Progenitor cell of endocrine pancreas (in vitro differentiated cells): ENCODE data around the gene ZC3H10. TPM values are rescaled to one million over a fixed set of nuclear protein-coding genes. Genes with fewer than 3 reads are reported as not detected.

ENCODE experiments used
- DNase-seq: peaks from one replicate; pipeline ENCODE4 v3.0.0; 2021; ENCODE audit warnings: low spot score; ENCODE audit not compliant: unreplicated experiment
- H3K27ac Mint-ChIP-seq: 2 replicates; pipeline ENCODE4 v1.8.0; 2021; ENCODE audit warnings: mild to moderate bottlenecking, moderate library complexity, mixed read lengths
- H3K27me3 Mint-ChIP-seq: 2 replicates; pipeline ENCODE4 v1.8.0; 2021; ENCODE audit warnings: mixed read lengths
- H3K36me3 Mint-ChIP-seq: 2 replicates; pipeline ENCODE4 v1.8.0; 2022; ENCODE audit warnings: mixed read lengths; ENCODE audit not compliant: insufficient read depth
- H3K4me1 Mint-ChIP-seq: 2 replicates; pipeline ENCODE4 v1.8.0; 2021; ENCODE audit warnings: low read depth, mixed read lengths
- H3K4me3 Mint-ChIP-seq: 2 replicates; pipeline ENCODE4 v1.8.0; 2021; ENCODE audit warnings: low read depth, mild to moderate bottlenecking, moderate library complexity, mixed read lengths
- H3K9me3 Mint-ChIP-seq: 2 replicates; pipeline ENCODE4 v1.8.0; 2021; ENCODE audit warnings: low read depth, mixed read lengths
- total RNA-seq: library from RNA; stranded (reverse); gene quantifications from 2 replicates; pipeline ENCODE4 v1.2.1, GENCODE V29; 2021
- TF ChIP-seq, protein P1 (sequence below): fragments of 200-600 bp; sonication (generic); IDR thresholded peaks from one replicate; pipeline ENCODE4 v1.5.0; 2021; ENCODE audit warnings: antibody characterized with exemption, mild to moderate bottlenecking; ENCODE audit not compliant: unreplicated experiment

The ZC3H10 gene
- total RNA-seq, 1 donor from 2014 or later = 13.8 TPM

- H3K4me3 Mint-ChIP-seq = peak within 1 kb of the TSS; percentile 93
- TF ChIP-seq, protein P1, sequence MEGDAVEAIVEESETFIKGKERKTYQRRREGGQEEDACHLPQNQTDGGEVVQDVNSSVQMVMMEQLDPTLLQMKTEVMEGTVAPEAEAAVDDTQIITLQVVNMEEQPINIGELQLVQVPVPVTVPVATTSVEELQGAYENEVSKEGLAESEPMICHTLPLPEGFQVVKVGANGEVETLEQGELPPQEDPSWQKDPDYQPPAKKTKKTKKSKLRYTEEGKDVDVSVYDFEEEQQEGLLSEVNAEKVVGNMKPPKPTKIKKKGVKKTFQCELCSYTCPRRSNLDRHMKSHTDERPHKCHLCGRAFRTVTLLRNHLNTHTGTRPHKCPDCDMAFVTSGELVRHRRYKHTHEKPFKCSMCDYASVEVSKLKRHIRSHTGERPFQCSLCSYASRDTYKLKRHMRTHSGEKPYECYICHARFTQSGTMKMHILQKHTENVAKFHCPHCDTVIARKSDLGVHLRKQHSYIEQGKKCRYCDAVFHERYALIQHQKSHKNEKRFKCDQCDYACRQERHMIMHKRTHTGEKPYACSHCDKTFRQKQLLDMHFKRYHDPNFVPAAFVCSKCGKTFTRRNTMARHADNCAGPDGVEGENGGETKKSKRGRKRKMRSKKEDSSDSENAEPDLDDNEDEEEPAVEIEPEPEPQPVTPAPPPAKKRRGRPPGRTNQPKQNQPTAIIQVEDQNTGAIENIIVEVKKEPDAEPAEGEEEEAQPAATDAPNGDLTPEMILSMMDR = no peak
- DNase-seq = peak; percentile 93
- H3K36me3 Mint-ChIP-seq = peaks cover 18% of the 10 kb centered on the region
- no peaks in the 10 kb centered on the region for H3K9me3 Mint-ChIP-seq
- H3K27ac Mint-ChIP-seq = peak within 1 kb of the TSS; percentile 99
- peaks cover 39% of the 10 kb centered on the region for H3K4me1 Mint-ChIP-seq
- H3K27me3 Mint-ChIP-seq = no peaks in the 10 kb centered on the region
These were observed 10.0 kb downstream of the ZC3H10 start, which contains the start of gene ESYT1 for GRCh38 chr12:56127888-56128669. ESYT1 (plus strand) TSS chr12:56128267; CDS start chr12:56128320, 53 bp downstream.

DNA sequence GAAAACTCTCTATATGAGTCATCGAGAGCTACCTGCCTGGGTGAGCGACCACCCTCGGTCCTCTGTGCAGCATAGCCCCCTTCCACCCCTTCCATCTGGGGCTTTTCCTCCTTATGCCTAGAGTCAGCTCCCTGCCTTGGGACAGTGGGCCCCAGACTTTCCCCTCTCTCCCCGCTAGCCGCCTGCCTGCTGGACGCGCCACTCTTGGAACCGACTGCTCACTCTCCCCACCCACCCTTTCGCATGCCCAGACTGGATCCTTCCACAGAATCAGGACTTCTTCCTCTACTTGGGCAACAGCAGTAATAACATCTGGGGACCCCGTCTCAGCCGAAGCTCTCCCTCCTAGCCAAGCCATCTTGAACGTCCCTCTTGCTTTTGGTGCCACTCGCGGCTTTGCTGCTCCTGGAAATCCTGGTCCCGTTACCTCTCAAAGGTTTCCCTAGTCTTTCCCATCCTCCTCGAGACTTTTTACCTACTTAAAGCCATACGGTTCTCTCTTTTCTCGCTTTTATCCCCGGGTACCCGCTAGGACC, 10.7 kb downstream of the ZC3H10 start:
- H3K36me3 Mint-ChIP-seq = peaks cover 22% of the 10 kb centered on the region
- peak overlapping the region; percentile 93 for H3K4me3 Mint-ChIP-seq
- H3K27me3 Mint-ChIP-seq = no peaks in the 10 kb centered on the region
- H3K4me1 Mint-ChIP-seq = peaks cover 38% of the 10 kb centered on the region
- H3K27ac Mint-ChIP-seq = peak overlapping the region; percentile 99
- no peak for DNase-seq
- no peaks in the 10 kb centered on the region for H3K9me3 Mint-ChIP-seq
- TF ChIP-seq, protein P1 = no peak

DNA sequence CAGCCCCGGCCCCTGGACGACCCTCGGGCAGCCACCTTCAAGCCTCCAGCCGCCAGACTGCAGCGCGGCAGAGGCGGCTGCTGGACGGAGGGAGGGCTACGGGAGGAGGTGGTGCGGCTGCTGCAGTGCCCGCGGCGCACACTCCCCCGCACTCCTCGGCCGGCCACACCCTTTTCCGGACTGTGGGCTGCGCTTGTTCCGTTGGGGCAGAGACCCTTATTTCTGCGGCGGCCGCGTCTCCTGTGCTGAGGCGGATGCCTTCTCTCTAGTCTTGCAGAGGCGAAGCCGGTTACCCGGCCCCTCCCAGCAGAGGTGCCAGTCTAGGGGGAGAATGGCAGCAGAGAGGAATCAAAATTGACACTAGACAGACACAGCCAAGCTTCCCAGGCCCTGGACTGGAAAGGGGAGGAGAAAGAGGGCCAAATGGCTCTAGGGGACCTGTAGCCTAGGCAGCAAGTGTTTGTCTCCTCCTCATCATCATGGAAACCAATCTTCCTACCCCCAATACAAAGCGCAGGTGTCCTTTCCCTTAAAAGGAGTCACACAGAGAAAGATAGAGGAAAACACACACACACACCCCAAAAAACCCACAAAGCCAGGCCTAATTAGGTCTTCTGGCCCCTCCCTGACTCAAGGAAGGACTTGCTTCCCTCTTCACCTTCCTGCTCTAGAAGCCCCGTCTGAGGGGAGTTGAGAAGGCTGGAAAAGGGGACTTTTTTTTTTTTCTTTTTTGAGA, 11.3 kb downstream of the ZC3H10 start:
- H3K9me3 Mint-ChIP-seq = no peaks in the 10 kb centered on the region
- peaks cover 24% of the 10 kb centered on the region for H3K36me3 Mint-ChIP-seq
- peak overlapping the region; percentile 93 for H3K4me3 Mint-ChIP-seq
- H3K27me3 Mint-ChIP-seq = no peaks in the 10 kb centered on the region
- peak overlapping the region; percentile 99 for H3K27ac Mint-ChIP-seq
- TF ChIP-seq, protein P1 = no peak
- peak; percentile 46 for DNase-seq
- peaks cover 32% of the 10 kb centered on the region for H3K4me1 Mint-ChIP-seq

GRCh38 chr12:56129942-56130495, 12.0 kb downstream of the ZC3H10 start:
- no peak for DNase-seq
- H3K9me3 Mint-ChIP-seq = no peaks in the 10 kb centered on the region
- peak overlapping the region; percentile 93 for H3K4me3 Mint-ChIP-seq
- no peak overlapping the region for H3K27ac Mint-ChIP-seq
- TF ChIP-seq, protein P1 = no peak
- peaks cover 31% of the 10 kb centered on the region for H3K4me1 Mint-ChIP-seq
- no peaks in the 10 kb centered on the region for H3K27me3 Mint-ChIP-seq
- H3K36me3 Mint-ChIP-seq = peaks cover 24% of the 10 kb centered on the region

DNA sequence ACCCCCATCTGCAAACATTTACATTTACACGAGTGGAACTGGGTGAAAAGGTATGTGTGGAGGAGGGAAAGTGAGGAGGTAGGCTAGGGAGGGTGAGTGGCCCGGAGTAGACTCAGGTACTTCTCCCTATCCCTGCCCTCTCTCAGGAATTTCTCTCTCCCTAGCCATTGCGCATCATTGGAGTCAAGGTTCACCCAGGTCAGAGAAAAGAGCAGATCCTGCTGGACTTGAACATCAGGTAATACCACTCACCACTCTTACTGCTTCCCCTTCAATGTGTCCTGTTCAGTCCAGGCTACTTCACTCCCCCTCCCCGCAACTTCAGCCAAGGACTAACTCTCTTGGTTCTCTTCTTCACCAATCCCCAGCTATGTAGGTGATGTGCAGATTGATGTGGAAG, 12.8 kb downstream of the ZC3H10 start:
- H3K4me1 Mint-ChIP-seq = peaks cover 31% of the 10 kb centered on the region
- no peak overlapping the region for H3K27ac Mint-ChIP-seq
- H3K36me3 Mint-ChIP-seq = peaks cover 24% of the 10 kb centered on the region
- no peak for DNase-seq
- H3K27me3 Mint-ChIP-seq = no peaks in the 10 kb centered on the region
- H3K9me3 Mint-ChIP-seq = no peaks in the 10 kb centered on the region
- TF ChIP-seq, protein P1 = no peak
- peak overlapping the region; percentile 67 for H3K4me3 Mint-ChIP-seq
